HCT116 (cell line): Measurements from ENCODE around the gene POU5F1. TPM values are rescaled to one million over a fixed set of nuclear protein-coding genes. Genes with fewer than 3 reads are reported as not detected.

Experiments
- ATAC-seq: fragments of 200-7000 bp; cut with Tn5 transposase; 2 replicates; pipeline ENCODE4 v1.9.1; 2020; ENCODE audit warnings: mild to moderate bottlenecking, moderate library complexity
- BruUV-seq: library from RNA; stranded (reverse); fragments of 400-500 nt; replicated peaks from 2 replicates; lab custom pipeline; 2021; lab: Mats Ljungman, UMichigan
- CTCF ChIA-PET: fragments of 300-600 bp; sonication (Branson Sonifier 250); formaldehyde crosslinking; loops from one replicate; lab custom pipeline; 2021; ENCODE audit warnings: antibody characterized with exemption; lab: Charles Lee
- POLR2A ChIA-PET: fragments of 300-600, 350-600 bp; sonication (Branson Sonifier 250); formaldehyde crosslinking; loops from one replicate; lab custom pipeline; 2021; ENCODE audit warnings: antibody characterized with exemption; lab: Charles Lee
- RAD21 ChIA-PET, 2 experiments: fragments of 300-600 bp; sonication (Branson Sonifier 250); formaldehyde crosslinking; loops; one replicate each; lab custom pipeline; 2023; ENCODE audit warnings: low total read pairs in 2 of 2; ENCODE audit not compliant: uncharacterized antibody in 2 of 2, unreplicated experiment in 2 of 2, low non-redundant PET in 1 of 2; lab: Charles Lee
- DNase-seq: peaks from one replicate; pipeline ENCODE4 v3.0.0-alpha.2; 2010; ENCODE audit warnings: low read depth, low spot score
- H2AFZ ChIP-seq: fragments of 200-600 bp; shearing (Covaris generic), sonication (generic); 2 replicates; pipeline ENCODE4 v1.6.1; 2017; ENCODE audit warnings: low read depth, mixed run types, mixed read lengths, antibody characterized with exemption, low read length; ENCODE audit not compliant: poor library complexity, severe bottlenecking
- H3K27ac ChIP-seq: 2 replicates; pipeline ENCODE4 v1.5.1; 2012; ENCODE audit warnings: low read depth, low read length
- H3K27me3 ChIP-seq: fragments of 200-600 bp; sonication (generic); 2 replicates; pipeline ENCODE4 v1.6.1; 2016; ENCODE audit warnings: mixed run types, low read length, mixed read lengths; ENCODE audit not compliant: insufficient read depth
- H3K36me3 ChIP-seq, 2 experiments: fragments of 200-500 bp in 1 of 2; fragments of 200-600 bp in 1 of 2; sonication (Bioruptor generic) in 1 of 2; sonication (generic) in 1 of 2; 2 replicates each; pipeline versions ENCODE4 v1.5.1 to v1.6.1; 2014 to 2016; ENCODE audit warnings: low read length in 2 of 2, inconsistent platforms in 1 of 2, mixed read lengths in 1 of 2, mixed run types in 1 of 2; ENCODE audit not compliant: insufficient read depth in 2 of 2, control insufficient read depth in 1 of 2
- H3K4me1 ChIP-seq, 2 experiments: fragments of 200-600 bp in 1 of 2; sonication (generic) in 1 of 2; 2 replicates each; pipeline versions ENCODE4 v1.5.1 to v1.6.1; 2012 to 2017; ENCODE audit warnings: low read length in 2 of 2, inconsistent platforms in 1 of 2, mild to moderate bottlenecking in 1 of 2, mixed read lengths in 1 of 2, mixed run types in 1 of 2, moderate library complexity in 1 of 2; ENCODE audit not compliant: insufficient read depth in 2 of 2, control insufficient read depth in 1 of 2
- H3K4me2 ChIP-seq: fragments of 200-600 bp; sonication (generic); 2 replicates; pipeline ENCODE4 v1.6.1; 2017; ENCODE audit warnings: mixed run types, low read length, mixed read lengths
- H3K4me3 ChIP-seq, 2 experiments: fragments of 200-600 bp in 1 of 2; sonication (generic) in 1 of 2; replicated peaks in 1 of 2; 2 replicates each; pipeline ENCODE4 v1.5.1; 2011 to 2016; ENCODE audit warnings: low read length in 2 of 2, control low read depth in 1 of 2, low read depth in 1 of 2, mild to moderate bottlenecking in 1 of 2, mixed read lengths in 1 of 2, mixed run types in 1 of 2
- H3K79me2 ChIP-seq: fragments of 200-600 bp; sonication (generic); 2 replicates; pipeline ENCODE4 v1.6.1; 2017; ENCODE audit warnings: mild to moderate bottlenecking, mixed run types, low read length, moderate library complexity, mixed read lengths; ENCODE audit not compliant: insufficient read depth
- H3K9ac ChIP-seq: fragments of 200-600 bp; sonication (generic); 2 replicates; pipeline ENCODE4 v1.6.1; 2016; ENCODE audit warnings: low read length, mixed read lengths
- H3K9me2 ChIP-seq: fragments of 200-600 bp; sonication (generic), shearing (Covaris generic); 2 replicates; pipeline ENCODE4 v1.6.1; 2017; ENCODE audit warnings: mixed run types, mild to moderate bottlenecking, moderate library complexity; ENCODE audit not compliant: insufficient read depth
- H3K9me3 ChIP-seq, 2 experiments: fragments of 200-500 bp in 1 of 2; fragments of 200-600 bp in 1 of 2; sonication (Bioruptor generic) in 1 of 2; sonication (generic) in 1 of 2; 2 replicates each; pipeline ENCODE4 v1.6.1; 2014 to 2017; ENCODE audit warnings: low read length in 2 of 2, mixed read lengths in 2 of 2, inconsistent platforms in 1 of 2, low read depth in 1 of 2, mild to moderate bottlenecking in 1 of 2, mixed run types in 1 of 2, moderate library complexity in 1 of 2; ENCODE audit not compliant: control insufficient read depth in 1 of 2, insufficient read depth in 1 of 2
- H4K20me1 ChIP-seq: fragments of 200-600 bp; sonication (generic), shearing (Covaris generic); 2 replicates; pipeline ENCODE4 v1.6.1; 2017; ENCODE audit warnings: mixed run types, mild to moderate bottlenecking, moderate library complexity; ENCODE audit not compliant: insufficient read depth
- CTCF ChIP-seq, 3 experiments: fragments of 200-600 bp in 1 of 3; sonication (generic) in 1 of 3; IDR thresholded peaks in 2 of 3; conservative IDR thresholded peaks in 1 of 3; 2 replicates each; pipeline ENCODE4 v1.5.1; 2012 to 2017; ENCODE audit warnings: low read depth in 2 of 3, low read length in 2 of 3, antibody characterized with exemption in 1 of 3, borderline replicate concordance in 1 of 3, control low read depth in 1 of 3, mild to moderate bottlenecking in 1 of 3, mixed read lengths in 1 of 3, mixed run types in 1 of 3, moderate library complexity in 1 of 3; ENCODE audit not compliant: insufficient read depth in 1 of 3
- EZH2 ChIP-seq: fragments of 200-600 bp; sonication (generic); IDR thresholded peaks from 2 replicates; pipeline ENCODE4 v1.6.1; 2017; ENCODE audit warnings: antibody characterized with exemption, mixed run types
- EZH2phosphoT487 ChIP-seq: fragments of 200-600 bp; IDR thresholded peaks from 2 replicates; pipeline ENCODE4 v1.6.1; 2018; ENCODE audit warnings: antibody characterized with exemption, borderline replicate concordance
- JUND ChIP-seq: IDR thresholded peaks from 2 replicates; pipeline ENCODE4 v1.6.1; 2012
- MAX ChIP-seq: IDR thresholded peaks from 2 replicates; pipeline ENCODE4 v1.6.1; 2012
- TCF7L2 ChIP-seq: IDR thresholded peaks from 2 replicates; pipeline ENCODE4 v1.7.0; 2011; ENCODE audit warnings: borderline replicate concordance, inconsistent platforms; ENCODE audit not compliant: insufficient read depth, insufficient read length; ENCODE audit errors: extremely low read depth
- ZBTB33 ChIP-seq: IDR thresholded peaks from 2 replicates; pipeline ENCODE4 v1.6.1; 2011; ENCODE audit warnings: mild to moderate bottlenecking, low read length, moderate library complexity; ENCODE audit not compliant: insufficient replicate concordance; ENCODE audit errors: extremely low read depth
- intact Hi-C: fragments of 100-400 bp; cut with micrococcal nuclease; formaldehyde crosslinking; loops from 2 replicates; pipeline ENCODE4 v1.10.0; 2022
- total RNA-seq: library from RNA; stranded (reverse); gene quantifications from one replicate; pipeline ENCODE4 v1.2.1, GENCODE V29; 2021; ENCODE audit not compliant: unreplicated experiment

The POU5F1 gene
- total RNA-seq, 1 experiment from 2014 or later: 1.9 TPM

- TF ChIP-seq ZBTB33: no peak
- no peak for TF ChIP-seq EZH2phosphoT487
- no peak for TF ChIP-seq EZH2
These were observed 25.1 kb downstream of the POU5F1 start (continued) for GRCh38 chr6:31145386-31145785.

GRCh38 chr6:31144970-31145340 lies 25.5 kb downstream of the POU5F1 start:
- no peak overlapping the region for H3K4me3 ChIP-seq
- H4K20me1 ChIP-seq: no peaks in the 10 kb centered on the region
- no peaks in the 10 kb centered on the region for H3K9me3 ChIP-seq
- H3K9ac ChIP-seq: no peak overlapping the region
- no peaks in the 10 kb centered on the region for H3K9me2 ChIP-seq
- BruUV-seq: no TSS peak
- ChIA-PET CTCF (no interaction called here), RAD21 (no interaction called here), POLR2A (no interaction called here)
- no peaks in the 10 kb centered on the region for H3K79me2 ChIP-seq
- intact Hi-C loops: no loop called here
- no peak overlapping the region for H2AFZ ChIP-seq
- ATAC-seq (no peak), DNase-seq (no peak)
- no peaks in the 10 kb centered on the region for H3K4me1 ChIP-seq
- TF ChIP-seq MAX: no peak
- no peak for TF ChIP-seq TCF7L2
- TF ChIP-seq EZH2phosphoT487: no peak
- TF ChIP-seq CTCF (IDR thresholded peaks at IDR 0.05 in 2 of 3, conservative IDR thresholded peaks at IDR 0.05 in 1 of 3; ENCODE audit: borderline replicate concordance in 1 of 3, insufficient read depth in 1 of 3, low read depth in 2 of 3, low read length in 2 of 3): no peak
- no peak for TF ChIP-seq JUND
- no peak overlapping the region for H3K27ac ChIP-seq
- H3K4me2 ChIP-seq: no peak overlapping the region
- H3K27me3 ChIP-seq: no peaks in the 10 kb centered on the region
- H3K36me3 ChIP-seq: peaks cover 0 to 3% of the 10 kb centered on the region in 2 experiments; a peak in 1 of 4 replicates
